K562 (cell line): ENCODE data around the gene SVOP. TPM values are rescaled to one million over a fixed set of nuclear protein-coding genes. Genes with fewer than 3 reads are reported as not detected.

ENCODE experiments used
- ATAC-seq: fragments of 200-7000 bp; cut with Tn5 transposase; 3 replicates; pipeline ENCODE4 v1.9.1; 2020; ENCODE audit warnings: moderate library complexity
- BruUV-seq: library from RNA; stranded (reverse); fragments of 400-500 nt; replicated peaks from 2 replicates; lab custom pipeline; 2021; lab: Mats Ljungman, UMichigan
- CTCF ChIA-PET: fragments of 300-600 bp; formaldehyde crosslinking; extraction: SDS; loops from one replicate; lab custom pipeline; 2021; ENCODE audit warnings: low intra/inter-chr PET ratio; lab: Yijun Ruan, JAX
- POLR2A ChIA-PET: fragments of 300-600, 350-650 bp; sonication (Branson Sonifier 250); formaldehyde crosslinking; extraction: SDS; loops from one replicate; lab custom pipeline; 2021; ENCODE audit warnings: antibody characterized with exemption, inconsistent platforms; lab: Yijun Ruan, JAX
- DNase-seq, 4 experiments: peaks; one replicate each; pipeline versions ENCODE4 v3.0.0 to v3.0.0-alpha.2; 2011 to 2018; ENCODE audit warnings: low spot score in 3 of 4, mixed read lengths in 3 of 4; ENCODE audit errors: extremely low read depth in 1 of 4
- FAIRE-seq: peaks from 2 replicates; lab custom pipeline; 2011; peaks lifted over from hg19 to GRCh38; lab: Jason Lieb, UNC
- H2AFZ ChIP-seq: 2 replicates; pipeline ENCODE4 v1.6.0; 2011; ENCODE audit warnings: low read depth, low read length, control low read depth, inconsistent platforms
- H3K27ac ChIP-seq: fragments of 200-600 bp; 3 replicates; pipeline ENCODE4 v1.8.0; 2011; ENCODE audit warnings: low read depth, mild to moderate bottlenecking, control low read depth, inconsistent platforms, low read length, moderate library complexity, mixed read lengths; ENCODE audit errors: extremely low read depth
- H3K27me3 ChIP-seq, 2 experiments: fragments of 300-600 bp in 1 of 2; 2 replicates in 1 of 2; 3 replicates in 1 of 2; pipeline versions ENCODE4 v1.6.0 to v1.8.0; 2011; ENCODE audit warnings: inconsistent platforms in 2 of 2, low read length in 2 of 2, mild to moderate bottlenecking in 1 of 2, mixed read lengths in 1 of 2, moderate library complexity in 1 of 2; ENCODE audit not compliant: control insufficient read depth in 2 of 2, insufficient read depth in 2 of 2
- H3K36me3 ChIP-seq: fragments of 300-600 bp; 3 replicates; pipeline ENCODE4 v1.8.0; 2011; ENCODE audit warnings: mild to moderate bottlenecking, low read length, inconsistent platforms; ENCODE audit not compliant: control insufficient read depth, insufficient read depth
- H3K4me1 ChIP-seq, 2 experiments: fragments of 200-600 bp in 1 of 2; replicated peaks in 1 of 2; 2 replicates in 1 of 2; 3 replicates in 1 of 2; pipeline versions ENCODE4 v1.5.1 to v1.8.0; 2011; ENCODE audit warnings: inconsistent platforms in 2 of 2, low read length in 2 of 2, mild to moderate bottlenecking in 1 of 2, mixed read lengths in 1 of 2, moderate library complexity in 1 of 2; ENCODE audit not compliant: control insufficient read depth in 2 of 2, insufficient read depth in 2 of 2
- H3K4me2 ChIP-seq: 2 replicates; pipeline ENCODE4 v1.6.1; 2011; ENCODE audit warnings: low read length, control low read depth, inconsistent platforms, mixed read lengths; ENCODE audit not compliant: insufficient read depth
- H3K4me3 ChIP-seq: fragments of 200-600 bp; sonication (generic), shearing (Covaris generic); 2 replicates; pipeline ENCODE4 v1.5.1; 2016; ENCODE audit warnings: control low read depth, inconsistent platforms
- H3K79me2 ChIP-seq: fragments of 200-600 bp; 3 replicates; pipeline ENCODE4 v1.8.0; 2011; ENCODE audit warnings: low read length, inconsistent platforms; ENCODE audit not compliant: control insufficient read depth, insufficient read depth
- H3K9ac ChIP-seq, 2 experiments: 2 replicates each; pipeline versions ENCODE4 v1.6.0 to v1.6.1; 2011; ENCODE audit warnings: low read depth in 2 of 2, low read length in 2 of 2, control low read depth in 1 of 2, inconsistent platforms in 1 of 2, mild to moderate bottlenecking in 1 of 2, mixed read lengths in 1 of 2; ENCODE audit not compliant: insufficient read depth in 1 of 2
- H3K9me1 ChIP-seq: one replicate; pipeline ENCODE4 v1.6.0; 2011; ENCODE audit warnings: inconsistent platforms, mild to moderate bottlenecking, low read length, moderate library complexity; ENCODE audit not compliant: control insufficient read depth, insufficient read depth
- H3K9me3 ChIP-seq: replicated peaks from 2 replicates; pipeline ENCODE4 v1.5.1; 2011; ENCODE audit warnings: low read depth, low read length, inconsistent platforms; ENCODE audit not compliant: control insufficient read depth, insufficient read depth
- H4K20me1 ChIP-seq: replicated peaks from 2 replicates; pipeline ENCODE4 v1.6.1; 2011; ENCODE audit warnings: low read length, inconsistent platforms, mixed read lengths; ENCODE audit not compliant: control insufficient read depth, insufficient read depth
- CAMTA2 ChIP-seq: fragments of 250-450 bp; sonication (Bioruptor Pico); conservative IDR thresholded peaks from 2 replicates; pipeline ENCODE4 v1.5.1; 2022
- CBFA2T3 ChIP-seq: fragments of 450-650 bp; IDR thresholded peaks from 2 replicates; pipeline ENCODE4 v1.6.1; 2017
- RBM25 ChIP-seq: fragments of 200-400 bp; formaldehyde crosslinking; IDR thresholded peaks from 2 replicates; pipeline ENCODE4 v1.6.1; 2018; ENCODE audit warnings: low read length, low read depth, moderate library complexity; ENCODE audit not compliant: severe bottlenecking
- SMARCB1 ChIP-seq: IDR thresholded peaks from 2 replicates; pipeline ENCODE4 v1.6.1; 2011; ENCODE audit warnings: improper control_type of control experiment, low read depth; ENCODE audit not compliant: insufficient read length
- WGBS: fragments of 100-300 bp; shearing (Covaris generic); methylation state at CpG from one replicate; pipeline ENCODE4 v1.1.6; 2016; ENCODE audit warnings: low coverage, mixed read lengths; ENCODE audit not compliant: insufficient coverage; ENCODE audit errors: missing lambda C conversion rate; 5-methylcytosine and 5-hydroxymethylcytosine counted together
- in situ Hi-C: fragments of 300-500 bp; cut with MboI; formaldehyde crosslinking; loops from 4 replicates; pipeline ENCODE4 v1.15.0; 2018; ENCODE audit warnings: inconsistent platforms, mixed read lengths
- intact Hi-C: fragments of 100-400 bp; cut with micrococcal nuclease; formaldehyde crosslinking; loops from 2 replicates; pipeline ENCODE4 v1.14.2; 2022
- polyA plus RNA-seq, 8 experiments: library from polyadenylated mRNA; depleted of rRNA in 4 of 8; stranded (reverse) in 5 of 8; unstranded in 3 of 8; fragments of >200 nt; fragmentation: Nextera tagmentation in 2 of 8; fragmentation: Illumina TruSeq in 1 of 8; extraction: Ambion mirVana in 2 of 8; extraction: Trizol in 1 of 8; gene quantifications; 2 replicates each; pipeline versions ENCODE4 v1.2.1 to v1.2.3, GENCODE V29; 2011 to 2014; ENCODE audit warnings: inconsistent platforms in 1 of 8, missing spikeins in 1 of 8
- total RNA-seq, 7 experiments: library from RNA; depleted of rRNA in 6 of 7; stranded (reverse); fragments of >200 nt in 6 of 7; fragmentation: Illumina TruSeq in 2 of 7; extraction: Trizol in 2 of 7; gene quantifications; 2 replicates each; pipeline versions ENCODE4 v1.2.1 to v1.2.3, GENCODE V29; 2011 to 2021; ENCODE audit warnings: low replicate concordance in 1 of 7
- TF ChIP-seq, protein P1 (sequence below): sonication (generic); formaldehyde crosslinking; IDR thresholded peaks from 2 replicates; pipeline ENCODE4 v1.8.1; 2023; ENCODE audit warnings: mild to moderate bottlenecking, missing genetic modification reagents
- TF ChIP-seq, protein P2 (sequence below): IDR thresholded peaks from 2 replicates; pipeline ENCODE4 v1.6.1; 2016; ENCODE audit warnings: missing genetic modification characterization, missing compliant biosample characterization

The SVOP gene
- total and polyA plus RNA-seq, 9 of the 15 experiments (the other 6 are each of a cell fraction or from before 2014, with no cell fraction given) = 0.01 to 0.09 (median 0.06) TPM; not detected in 1

DNA sequence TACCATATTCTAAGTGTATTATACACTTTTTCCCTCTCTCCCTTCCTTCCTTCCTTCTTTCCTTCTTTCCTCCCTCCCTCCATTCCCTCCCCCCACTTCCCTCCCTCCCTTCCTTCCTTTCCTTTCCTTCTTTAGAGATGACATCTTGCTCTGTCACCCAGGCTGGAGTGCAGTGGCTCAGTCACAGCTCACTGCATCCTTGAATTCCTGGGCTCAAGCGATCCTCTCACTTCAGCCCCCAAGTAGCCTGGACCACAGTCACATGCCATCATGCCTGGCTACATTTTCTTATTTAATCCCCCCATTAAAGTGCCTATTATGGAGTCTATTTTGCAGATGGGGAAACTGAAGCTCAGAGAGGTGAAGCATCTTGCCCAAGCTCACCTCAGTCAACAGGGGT, 55.0 kb downstream of the SVOP start:
- POLR2A ChIA-PET = interaction anchor here (0.8 kb wide), 1 partner anchor 165 kb away, joined by 3 read pairs; no protein-coding TSS in a partner anchor
- FAIRE-seq (no peak), ATAC-seq (no peak), DNase-seq (no peak)
- no TSS peak for BruUV-seq
- Histone ChIP-seq H3K4me1 (no peaks in the 10 kb centered on the region), H3K9me3 (no peaks in the 10 kb centered on the region), H3K27me3 (peaks cover 0 to 17% of the 10 kb centered on the region in 2 experiments; a peak in 3 of 5 replicates), H4K20me1 (no peaks in the 10 kb centered on the region), H3K9me1 (no peaks in the 10 kb centered on the region), H2AFZ (no peak overlapping the region), H3K4me3 (no peak overlapping the region), H3K79me2 (no peaks in the 10 kb centered on the region), H3K27ac (no peak overlapping the region), H3K9ac (no peak overlapping the region), H3K36me3 (no peaks in the 10 kb centered on the region), H3K4me2 (no peak overlapping the region)
- CTCF ChIA-PET = no interaction called here
- WGBS = no CpG with 5 or more reads among the region's 1 CpG
- intact Hi-C loops (no loop called here), in situ Hi-C loops (no loop called here)
- TF ChIP-seq, protein P1, sequence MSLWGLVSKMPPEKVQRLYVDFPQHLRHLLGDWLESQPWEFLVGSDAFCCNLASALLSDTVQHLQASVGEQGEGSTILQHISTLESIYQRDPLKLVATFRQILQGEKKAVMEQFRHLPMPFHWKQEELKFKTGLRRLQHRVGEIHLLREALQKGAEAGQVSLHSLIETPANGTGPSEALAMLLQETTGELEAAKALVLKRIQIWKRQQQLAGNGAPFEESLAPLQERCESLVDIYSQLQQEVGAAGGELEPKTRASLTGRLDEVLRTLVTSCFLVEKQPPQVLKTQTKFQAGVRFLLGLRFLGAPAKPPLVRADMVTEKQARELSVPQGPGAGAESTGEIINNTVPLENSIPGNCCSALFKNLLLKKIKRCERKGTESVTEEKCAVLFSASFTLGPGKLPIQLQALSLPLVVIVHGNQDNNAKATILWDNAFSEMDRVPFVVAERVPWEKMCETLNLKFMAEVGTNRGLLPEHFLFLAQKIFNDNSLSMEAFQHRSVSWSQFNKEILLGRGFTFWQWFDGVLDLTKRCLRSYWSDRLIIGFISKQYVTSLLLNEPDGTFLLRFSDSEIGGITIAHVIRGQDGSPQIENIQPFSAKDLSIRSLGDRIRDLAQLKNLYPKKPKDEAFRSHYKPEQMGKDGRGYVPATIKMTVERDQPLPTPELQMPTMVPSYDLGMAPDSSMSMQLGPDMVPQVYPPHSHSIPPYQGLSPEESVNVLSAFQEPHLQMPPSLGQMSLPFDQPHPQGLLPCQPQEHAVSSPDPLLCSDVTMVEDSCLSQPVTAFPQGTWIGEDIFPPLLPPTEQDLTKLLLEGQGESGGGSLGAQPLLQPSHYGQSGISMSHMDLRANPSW = no peak
- TF ChIP-seq RBM25 (no peak), CBFA2T3 (no peak), SMARCB1 (no peak), CAMTA2 (CRISPR knock-in tag) (no peak)
- TF ChIP-seq, protein P2, sequence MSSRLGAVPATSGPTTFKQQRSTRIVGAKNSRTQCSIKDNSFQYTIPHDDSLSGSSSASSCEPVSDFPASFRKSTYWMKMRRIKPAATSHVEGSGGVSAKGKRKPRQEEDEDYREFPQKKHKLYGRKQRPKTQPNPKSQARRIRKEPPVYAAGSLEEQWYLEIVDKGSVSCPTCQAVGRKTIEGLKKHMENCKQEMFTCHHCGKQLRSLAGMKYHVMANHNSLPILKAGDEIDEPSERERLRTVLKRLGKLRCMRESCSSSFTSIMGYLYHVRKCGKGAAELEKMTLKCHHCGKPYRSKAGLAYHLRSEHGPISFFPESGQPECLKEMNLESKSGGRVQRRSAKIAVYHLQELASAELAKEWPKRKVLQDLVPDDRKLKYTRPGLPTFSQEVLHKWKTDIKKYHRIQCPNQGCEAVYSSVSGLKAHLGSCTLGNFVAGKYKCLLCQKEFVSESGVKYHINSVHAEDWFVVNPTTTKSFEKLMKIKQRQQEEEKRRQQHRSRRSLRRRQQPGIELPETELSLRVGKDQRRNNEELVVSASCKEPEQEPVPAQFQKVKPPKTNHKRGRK (tag) = 0 out of 2 replicates have a peak, but pooled peaks have one; percentile 26
